Activated CD4-positive, alpha-beta T cell treated with anti-CD3 and anti-CD28 coated beads, Interleukin-2, amount 10 ng/mL, durations not matched to agents 7 days and 5 days (primary cell): ENCODE data around the gene ST6GAL1. TPM values are rescaled to one million over a fixed set of nuclear protein-coding genes. Genes with fewer than 3 reads are reported as not detected.

Experiments used
- CTCF ChIA-PET: fragments of 350-600 bp; sonication (Branson Sonifier 250); formaldehyde crosslinking; loops from one replicate; lab custom pipeline; 2021; ENCODE audit warnings: antibody characterized with exemption; lab: Charles Lee
- POLR2A ChIA-PET: fragments of 350-600 bp; sonication (Branson Sonifier 250); formaldehyde crosslinking; loops from one replicate; lab custom pipeline; 2021; ENCODE audit warnings: antibody characterized with exemption; lab: Charles Lee
- DNase-seq: peaks from one replicate; pipeline ENCODE4 v3.0.0-alpha.2; 2020
- H3K27ac Mint-ChIP-seq: one replicate; pipeline ENCODE4 v1.8.0; 2021; ENCODE audit warnings: mild to moderate bottlenecking, moderate library complexity, mixed read lengths
- H3K27me3 Mint-ChIP-seq: one replicate; pipeline ENCODE4 v1.8.0; 2021; ENCODE audit warnings: mixed read lengths
- H3K36me3 Mint-ChIP-seq: one replicate; pipeline ENCODE4 v1.8.0; 2021; ENCODE audit warnings: low read depth, mixed read lengths
- H3K4me1 Mint-ChIP-seq: one replicate; pipeline ENCODE4 v1.8.0; 2021; ENCODE audit warnings: mixed read lengths
- H3K4me3 Mint-ChIP-seq: one replicate; pipeline ENCODE4 v1.8.0; 2021; ENCODE audit warnings: mild to moderate bottlenecking, moderate library complexity, mixed read lengths
- H3K9me3 Mint-ChIP-seq: one replicate; pipeline ENCODE4 v1.8.0; 2021; ENCODE audit warnings: mixed read lengths
- total RNA-seq, 2 experiments: library from RNA; stranded (reverse); gene quantifications; one replicate each; pipeline ENCODE4 v1.2.3, GENCODE V29; 2021

ST6GAL1 gene
- total RNA-seq, 2 experiments from 2014 or later, result 145 to 183 TPM

- Mint-ChIP-seq H3K4me1 (peaks cover 7% of the 10 kb centered on the region), H3K4me3 (no peak overlapping the region), H3K36me3 (no peaks in the 10 kb centered on the region), H3K27ac (no peak overlapping the region), H3K27me3 (no peaks in the 10 kb centered on the region), H3K9me3 (no peaks in the 10 kb centered on the region)
- DNase-seq, result peak; percentile 34
- ChIA-PET POLR2A (interaction anchor here (0.6 to 1.2 kb wide), 2 partner anchors 26 to 91 kb away, joined by 3 read pairs; partner anchors contain the start of gene RPL39L), CTCF (interaction anchor here (0.6 to 3.5 kb wide), 20 partner anchors 8 to 232 kb away, joined by 3 to 32 read pairs (median 5); partner anchors contain the start of gene RPL39L)
Observed at GRCh38 chr3:187112934-187113793, 182.8 kb downstream of the ST6GAL1 start.

- Mint-ChIP-seq H3K4me1 (peaks cover 7% of the 10 kb centered on the region), H3K4me3 (no peak overlapping the region), H3K9me3 (no peaks in the 10 kb centered on the region), H3K27me3 (no peaks in the 10 kb centered on the region), H3K36me3 (no peaks in the 10 kb centered on the region), H3K27ac (no peak overlapping the region)
- DNase-seq, result no peak
- ChIA-PET CTCF (interaction anchor here (1.0 to 3.5 kb wide), 8 partner anchors 8 to 50 kb away, joined by 3 to 32 read pairs (median 8); no protein-coding TSS in a partner anchor), POLR2A (no interaction called here)
Observed at GRCh38 chr3:187114511-187114910, 184.2 kb downstream of the ST6GAL1 start.

GRCh38 chr3:187120326-187120725, 190.0 kb downstream of the ST6GAL1 start:
- Mint-ChIP-seq H3K27me3 (no peaks in the 10 kb centered on the region), H3K9me3 (no peaks in the 10 kb centered on the region), H3K4me1 (no peaks in the 10 kb centered on the region), H3K36me3 (peaks cover 8% of the 10 kb centered on the region), H3K27ac (no peak overlapping the region), H3K4me3 (no peak overlapping the region)
- CTCF ChIA-PET, result interaction anchor here (1.5 to 2.2 kb wide), 3 partner anchors 17 to 19 kb away, joined by 3 to 8 read pairs (median 3); partner anchors contain the start of gene RPL39L
- POLR2A ChIA-PET, result no interaction called here
- no peak for DNase-seq

- H3K9me3 Mint-ChIP-seq, result peaks cover 5% of the 10 kb centered on the region
- H3K4me1 Mint-ChIP-seq, result peaks cover 5% of the 10 kb centered on the region
- H3K36me3 Mint-ChIP-seq, result peaks cover 15% of the 10 kb centered on the region
- no peak overlapping the region for H3K27ac Mint-ChIP-seq
- ChIA-PET POLR2A (no interaction called here), CTCF (interaction anchor here (0.8 to 1.1 kb wide), 2 partner anchors 9 to 17 kb away, joined by 3 to 7 read pairs; partner anchors contain the start of gene RPL39L)
- H3K27me3 Mint-ChIP-seq, result no peaks in the 10 kb centered on the region
- H3K4me3 Mint-ChIP-seq, result no peak overlapping the region
- DNase-seq, result no peak
Observed at GRCh38 chr3:187122261-187122660, 191.9 kb downstream of the ST6GAL1 start.

GRCh38 chr3:187125319-187126031, 195.1 kb downstream of the ST6GAL1 start:
- Mint-ChIP-seq H3K4me3 (no peak overlapping the region), H3K4me1 (peaks cover 18% of the 10 kb centered on the region), H3K36me3 (peaks cover 42% of the 10 kb centered on the region), H3K27me3 (no peaks in the 10 kb centered on the region), H3K9me3 (peaks cover 27% of the 10 kb centered on the region), H3K27ac (no peak overlapping the region)
- ChIA-PET CTCF (interaction anchor here (1.8 kb wide), 1 partner anchor 12 kb away, joined by 7 read pairs; no protein-coding TSS in a partner anchor), POLR2A (interaction anchor here (0.6 kb wide), 1 partner anchor 40 kb away, joined by 5 read pairs; no protein-coding TSS in a partner anchor)
- no peak for DNase-seq

Other genes starting within 250 kb of the ST6GAL1 start
- not detected for gene KNG1, start 213.2 kb upstream of the ST6GAL1 start, total RNA-seq
- gene EIF4A2, start 146.9 kb upstream of the ST6GAL1 start, total RNA-seq, result 100 to 1,000 TPM; 351 to 383 TPM
- 100 to 1,000 TPM in 1 of 2 experiments, 10 to 100 TPM in 1; 85.5 to 105 TPM for gene RFC4, start 124.0 kb upstream of the ST6GAL1 start, total RNA-seq
- not detected for gene ADIPOQ, start 87.8 kb upstream of the ST6GAL1 start, total RNA-seq
- gene RPL39L, start 209.0 kb downstream of the ST6GAL1 start, total RNA-seq, result 10 to 100 TPM; 18.4 to 20.4 TPM